Epithelial cell of esophagus (primary cell): Measurements from ENCODE around the gene IRX6.

Source experiments
- DNase-seq: peaks from one replicate; pipeline ENCODE4 v3.0.0; 2010; ENCODE audit warnings: low read depth
- H3K4me3 ChIP-seq: 2 replicates; pipeline ENCODE4 v1.5.1; 2011; ENCODE audit warnings: mild to moderate bottlenecking, low read length, control low read depth
- TF ChIP-seq, protein P1 (sequence below): IDR thresholded peaks from 2 replicates; pipeline ENCODE4 v1.5.1; 2011; ENCODE audit warnings: low read depth, mild to moderate bottlenecking, low read length, control low read depth, inconsistent platforms; ENCODE audit not compliant: insufficient read depth; ENCODE audit errors: missing control alignments

IRX6 gene

DNA sequence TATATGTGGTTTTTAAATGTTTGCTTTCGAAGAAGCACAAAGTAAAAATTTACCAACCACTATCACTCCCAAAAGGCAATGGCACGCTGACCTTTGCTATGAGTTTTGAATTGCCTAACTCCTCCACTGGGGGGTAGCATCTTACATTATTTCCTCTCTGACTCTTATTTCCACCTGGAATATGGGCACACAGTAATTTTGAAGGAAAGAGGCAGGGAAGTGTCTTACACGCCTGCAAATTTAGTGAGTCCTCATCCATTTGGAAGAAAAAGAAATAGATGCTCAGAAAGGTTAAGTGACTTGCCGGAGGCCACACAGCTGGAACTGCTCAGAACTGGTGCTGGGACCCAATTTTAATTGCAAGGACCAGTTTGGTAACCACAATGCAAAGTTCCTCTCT is 29.9 kb upstream of the IRX6 start:
- TF ChIP-seq, protein P1, sequence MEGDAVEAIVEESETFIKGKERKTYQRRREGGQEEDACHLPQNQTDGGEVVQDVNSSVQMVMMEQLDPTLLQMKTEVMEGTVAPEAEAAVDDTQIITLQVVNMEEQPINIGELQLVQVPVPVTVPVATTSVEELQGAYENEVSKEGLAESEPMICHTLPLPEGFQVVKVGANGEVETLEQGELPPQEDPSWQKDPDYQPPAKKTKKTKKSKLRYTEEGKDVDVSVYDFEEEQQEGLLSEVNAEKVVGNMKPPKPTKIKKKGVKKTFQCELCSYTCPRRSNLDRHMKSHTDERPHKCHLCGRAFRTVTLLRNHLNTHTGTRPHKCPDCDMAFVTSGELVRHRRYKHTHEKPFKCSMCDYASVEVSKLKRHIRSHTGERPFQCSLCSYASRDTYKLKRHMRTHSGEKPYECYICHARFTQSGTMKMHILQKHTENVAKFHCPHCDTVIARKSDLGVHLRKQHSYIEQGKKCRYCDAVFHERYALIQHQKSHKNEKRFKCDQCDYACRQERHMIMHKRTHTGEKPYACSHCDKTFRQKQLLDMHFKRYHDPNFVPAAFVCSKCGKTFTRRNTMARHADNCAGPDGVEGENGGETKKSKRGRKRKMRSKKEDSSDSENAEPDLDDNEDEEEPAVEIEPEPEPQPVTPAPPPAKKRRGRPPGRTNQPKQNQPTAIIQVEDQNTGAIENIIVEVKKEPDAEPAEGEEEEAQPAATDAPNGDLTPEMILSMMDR = no peak
- DNase-seq = no peak
- no peak overlapping the region for H3K4me3 ChIP-seq

DNA sequence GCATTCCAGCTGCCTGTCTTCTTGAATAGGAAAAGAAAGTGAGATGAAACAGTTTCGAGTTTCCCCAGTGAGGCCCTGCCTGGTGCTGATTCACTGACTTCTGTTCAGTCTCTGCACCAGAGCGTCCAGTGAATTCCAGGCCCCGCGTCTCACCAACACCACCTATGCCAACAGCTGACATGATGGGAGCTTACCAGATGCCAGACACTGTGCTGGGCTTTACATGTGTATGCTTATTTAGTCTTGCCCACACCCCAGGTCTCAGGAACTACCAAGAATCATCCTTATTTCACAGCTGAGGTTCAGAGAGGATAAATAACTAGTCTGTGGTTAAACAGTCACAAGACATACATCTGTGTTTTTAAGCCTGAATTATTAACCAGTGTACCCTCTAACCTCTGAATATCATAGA is 29.1 kb upstream of the IRX6 start:
- TF ChIP-seq, protein P1 = no peak
- peak; percentile 25 for DNase-seq
- H3K4me3 ChIP-seq = no peak overlapping the region

DNA sequence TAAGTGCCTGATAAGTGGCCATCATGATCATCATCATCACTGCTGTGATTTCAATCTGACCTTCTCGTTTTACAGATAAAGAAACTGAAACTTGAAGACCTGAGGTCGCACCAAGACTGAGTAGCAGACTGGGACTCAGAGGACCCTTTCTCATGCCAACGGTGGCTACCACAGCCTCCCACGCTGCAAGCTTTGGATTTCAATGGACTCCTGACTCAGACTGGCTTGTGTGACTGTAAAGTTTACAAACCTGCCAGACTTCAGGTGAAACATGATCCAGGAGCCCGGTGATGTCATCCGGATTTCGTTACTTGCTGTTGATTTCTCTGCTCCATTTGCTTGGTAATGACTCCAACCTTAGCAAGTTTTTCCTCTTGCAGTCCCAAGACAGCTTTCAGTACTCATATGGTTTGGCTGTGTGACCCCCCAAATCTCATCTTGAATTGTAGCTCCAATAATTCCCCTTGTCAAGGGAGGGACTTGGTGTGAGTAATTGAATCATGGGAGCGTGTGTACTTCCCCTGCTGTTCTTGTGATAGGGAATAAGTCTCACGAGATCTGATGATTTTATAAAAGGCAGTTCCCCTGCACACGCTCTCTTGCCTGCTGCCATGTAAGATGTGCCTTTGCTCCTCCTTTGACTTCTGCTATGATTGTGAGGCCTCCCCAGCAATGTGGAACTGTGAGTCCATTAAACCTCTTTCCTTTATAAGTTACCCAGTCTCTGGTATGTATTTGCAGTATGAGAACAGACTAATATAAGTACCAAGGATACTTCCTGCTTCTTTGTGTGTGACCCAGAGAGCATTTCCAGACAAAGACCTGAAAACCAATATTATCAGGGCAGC is 26.7 kb upstream of the IRX6 start:
- TF ChIP-seq, protein P1 = no peak
- DNase-seq = peak; percentile 87
- no peak overlapping the region for H3K4me3 ChIP-seq

DNA sequence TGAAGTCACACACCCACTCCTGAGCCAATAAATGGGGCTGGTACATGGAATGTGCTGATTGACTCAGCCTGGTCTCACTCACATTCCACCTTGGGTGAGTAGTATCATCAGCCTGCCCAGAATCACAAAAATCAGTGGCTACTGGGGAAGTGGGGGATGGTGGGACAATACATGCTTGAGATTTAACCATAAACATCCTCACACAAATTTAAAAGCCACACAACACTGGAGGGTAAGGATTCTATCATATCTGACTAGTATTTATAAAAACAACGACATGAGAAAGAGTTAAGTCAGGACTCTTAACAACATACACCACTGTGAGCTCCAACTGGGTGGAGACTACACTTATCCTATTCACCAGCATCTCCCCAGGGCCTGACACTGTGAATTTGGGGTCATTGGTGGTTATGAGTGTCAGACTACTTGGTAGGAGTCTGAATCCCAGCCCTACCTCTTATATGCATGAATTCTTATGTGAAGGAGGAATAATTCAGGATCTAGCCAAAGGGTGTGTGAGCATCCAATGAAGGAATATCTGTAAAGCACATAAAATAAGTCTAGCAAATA is 26.0 kb upstream of the IRX6 start:
- DNase-seq = peak; percentile 58

DNA sequence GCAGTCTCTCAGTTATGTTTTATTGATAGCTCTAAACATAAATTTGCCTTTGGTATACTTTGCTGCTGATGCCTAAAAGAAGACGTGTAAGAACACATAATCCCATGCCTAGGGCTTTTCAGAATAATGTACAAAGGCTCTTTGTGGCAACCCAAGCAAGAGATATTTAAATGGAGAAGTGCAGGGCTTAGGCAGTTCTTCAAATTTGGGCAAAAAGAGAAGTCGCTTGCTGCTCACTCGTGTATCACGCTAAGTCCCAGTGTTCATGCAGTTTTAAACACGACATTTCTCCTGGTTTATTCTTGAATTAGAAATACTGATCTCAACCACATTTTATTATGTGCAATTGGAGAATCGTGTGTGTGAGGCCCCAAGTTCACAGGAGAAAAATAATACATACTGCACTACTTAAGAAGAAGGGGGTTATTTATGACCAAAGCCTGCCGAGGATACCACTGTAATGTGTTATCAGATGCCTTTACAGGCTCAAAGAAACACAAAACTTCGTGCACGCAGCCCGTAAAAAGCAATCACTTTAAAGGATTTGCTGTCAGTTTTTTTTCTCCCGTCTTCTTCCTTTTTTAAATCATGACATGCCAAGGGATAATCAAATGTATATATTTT is 22.5 kb upstream of the IRX6 start:
- DNase-seq = no peak
- H3K4me3 ChIP-seq = no peak overlapping the region
- TF ChIP-seq, protein P1 = no peak

More for the DNA sequence above, 26.0 kb upstream of the IRX6 start:
- no peak overlapping the region for H3K4me3 ChIP-seq
- TF ChIP-seq, protein P1 = no peak

DNA sequence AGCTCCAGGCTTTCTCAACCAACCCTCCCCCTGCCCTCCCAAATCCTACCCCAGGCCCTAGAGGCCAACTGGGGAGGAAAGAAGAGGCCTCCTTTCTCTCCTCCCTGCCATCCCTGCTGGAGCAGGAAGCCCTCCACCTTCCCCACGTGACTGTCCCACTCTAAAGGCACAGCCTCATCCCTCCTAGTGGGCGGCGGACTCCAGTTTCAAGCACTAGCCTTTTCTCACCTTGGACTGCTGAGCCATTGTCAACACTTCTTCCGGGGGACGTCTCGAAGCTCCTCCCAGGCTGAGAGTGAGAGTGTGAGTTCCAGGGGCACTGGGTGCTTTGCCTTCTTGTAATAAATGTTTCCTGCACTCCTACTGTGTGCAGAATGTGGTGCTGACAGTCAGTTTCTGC is 21.4 kb upstream of the IRX6 start:
- TF ChIP-seq, protein P1 = no peak
- no peak for DNase-seq
- H3K4me3 ChIP-seq = no peak overlapping the region
